VCaP (cell line): Measurements from ENCODE around the gene ATP6V1G3.

ENCODE experiments used
- H3K27ac ChIP-seq: fragments of 450-650 bp; 2 replicates; pipeline ENCODE4 v1.5.1; 2017
- CTCF ChIP-seq: fragments of 450-650 bp; conservative IDR thresholded peaks from 2 replicates; pipeline ENCODE4 v1.5.1; 2017; ENCODE audit warnings: mild to moderate bottlenecking, moderate library complexity

ATP6V1G3 gene

DNA sequence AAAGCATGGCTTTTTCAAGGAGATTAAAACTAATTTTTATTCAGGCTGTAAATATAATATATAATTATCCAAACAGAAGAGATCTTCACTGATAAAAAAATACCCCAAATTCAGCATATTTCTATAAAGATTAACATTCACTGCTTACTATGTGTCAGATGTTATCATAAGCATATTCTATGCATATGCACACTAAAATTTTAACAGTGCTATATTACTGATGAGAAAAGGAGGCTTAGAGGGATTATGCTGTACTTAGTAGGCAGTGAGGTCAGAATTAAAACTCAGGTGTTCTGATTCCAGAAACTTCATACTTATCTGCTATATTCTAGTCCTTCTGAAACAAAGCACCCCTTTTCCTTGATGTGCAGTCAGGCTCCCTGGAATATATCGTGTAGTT lies 33.8 kb upstream of the ATP6V1G3 start:
- TF ChIP-seq CTCF: no peak
- no peak overlapping the region for H3K27ac ChIP-seq

- no peak for TF ChIP-seq CTCF
- no peak overlapping the region for H3K27ac ChIP-seq
Measured at GRCh38 chr1:198564716-198565115, 24.2 kb upstream of the ATP6V1G3 start.

DNA sequence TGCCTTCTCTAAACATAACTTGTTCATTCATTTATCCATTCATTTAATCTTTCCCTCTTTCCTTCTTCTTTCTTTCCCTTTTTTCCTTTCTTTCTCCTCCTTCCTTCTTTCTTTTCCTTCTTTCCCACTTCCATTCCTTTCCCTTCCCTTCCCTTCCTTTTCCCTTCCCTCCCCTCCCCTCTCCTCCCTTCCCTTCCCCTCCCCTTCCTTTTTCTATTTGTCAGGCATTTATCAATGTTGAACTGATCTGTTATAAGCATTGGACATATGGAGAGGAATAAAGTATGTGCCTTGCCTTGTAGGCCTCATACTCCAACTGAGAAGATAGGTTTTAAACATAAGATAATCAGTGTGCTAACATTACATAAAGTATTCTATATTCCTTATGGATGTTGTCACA lies 23.7 kb upstream of the ATP6V1G3 start:
- no peak overlapping the region for H3K27ac ChIP-seq
- no peak for TF ChIP-seq CTCF

GRCh38 chr1:198563583-198563982 lies 23.1 kb upstream of the ATP6V1G3 start:
- no peak overlapping the region for H3K27ac ChIP-seq
- no peak for TF ChIP-seq CTCF

- H3K27ac ChIP-seq: no peak overlapping the region
- no peak for TF ChIP-seq CTCF
Measured at GRCh38 chr1:198560161-198560560, 19.7 kb upstream of the ATP6V1G3 start.

DNA sequence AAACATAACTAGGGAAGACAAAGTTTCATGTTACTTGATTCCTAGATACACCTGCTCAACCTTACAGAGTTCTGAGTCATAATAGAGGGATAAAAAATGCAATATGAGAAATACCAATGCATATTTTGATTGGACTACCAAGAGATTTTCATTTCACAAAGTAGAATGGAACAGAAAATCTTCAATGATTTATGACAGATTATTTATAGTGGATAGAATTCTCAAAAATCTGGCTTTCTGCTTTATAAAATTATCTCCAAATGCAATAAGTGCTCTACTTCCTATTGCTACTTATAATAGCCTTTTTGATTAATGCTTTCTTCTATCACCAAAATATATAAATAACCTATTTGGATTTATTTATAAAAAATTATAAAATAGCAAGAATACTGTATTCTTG lies 18.9 kb upstream of the ATP6V1G3 start:
- H3K27ac ChIP-seq: no peak overlapping the region
- TF ChIP-seq CTCF: no peak

- TF ChIP-seq CTCF: no peak
- H3K27ac ChIP-seq: no peak overlapping the region
Measured at GRCh38 chr1:198558402-198558801, 17.9 kb upstream of the ATP6V1G3 start.

GRCh38 chr1:198556971-198557370 lies 16.5 kb upstream of the ATP6V1G3 start:
- H3K27ac ChIP-seq: no peak overlapping the region
- no peak for TF ChIP-seq CTCF
